ENCODE measurements around the gene C6orf132.
A peak's percentile ranks its signal among the peaks of the same experiment; 100 is the strongest.

The C6orf132 gene

DNA sequence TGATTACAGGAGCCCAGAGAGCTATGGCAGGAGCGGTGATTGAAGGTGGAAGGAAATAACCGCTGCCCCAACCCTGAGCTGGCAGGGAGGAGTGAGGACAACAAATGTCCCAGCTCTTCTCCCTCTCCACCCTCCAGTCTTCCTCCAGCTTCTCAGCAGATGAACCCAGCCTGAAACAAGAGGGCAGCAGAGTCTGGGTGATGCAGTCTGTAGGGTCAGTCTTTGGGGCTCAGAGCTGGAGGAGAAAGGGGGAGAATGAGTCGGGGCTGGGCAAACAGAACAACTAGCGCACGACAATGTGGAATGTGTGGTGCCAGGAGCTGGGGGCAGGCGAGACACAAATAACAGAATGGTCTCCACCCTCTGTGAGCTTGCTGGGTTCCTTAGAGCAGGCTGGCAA lies 26.2 kb upstream of the C6orf132 start:
- TF ChIP-seq, protein P1, sequence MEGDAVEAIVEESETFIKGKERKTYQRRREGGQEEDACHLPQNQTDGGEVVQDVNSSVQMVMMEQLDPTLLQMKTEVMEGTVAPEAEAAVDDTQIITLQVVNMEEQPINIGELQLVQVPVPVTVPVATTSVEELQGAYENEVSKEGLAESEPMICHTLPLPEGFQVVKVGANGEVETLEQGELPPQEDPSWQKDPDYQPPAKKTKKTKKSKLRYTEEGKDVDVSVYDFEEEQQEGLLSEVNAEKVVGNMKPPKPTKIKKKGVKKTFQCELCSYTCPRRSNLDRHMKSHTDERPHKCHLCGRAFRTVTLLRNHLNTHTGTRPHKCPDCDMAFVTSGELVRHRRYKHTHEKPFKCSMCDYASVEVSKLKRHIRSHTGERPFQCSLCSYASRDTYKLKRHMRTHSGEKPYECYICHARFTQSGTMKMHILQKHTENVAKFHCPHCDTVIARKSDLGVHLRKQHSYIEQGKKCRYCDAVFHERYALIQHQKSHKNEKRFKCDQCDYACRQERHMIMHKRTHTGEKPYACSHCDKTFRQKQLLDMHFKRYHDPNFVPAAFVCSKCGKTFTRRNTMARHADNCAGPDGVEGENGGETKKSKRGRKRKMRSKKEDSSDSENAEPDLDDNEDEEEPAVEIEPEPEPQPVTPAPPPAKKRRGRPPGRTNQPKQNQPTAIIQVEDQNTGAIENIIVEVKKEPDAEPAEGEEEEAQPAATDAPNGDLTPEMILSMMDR (conservative IDR thresholded peaks at IDR 0.05; ENCODE audit: low read depth, low read length) = no peak
- DNase-seq (ENCODE audit: low read depth) = no peak
- no peak overlapping the region for H3K4me3 ChIP-seq (ENCODE audit: low read length)

- TF ChIP-seq, protein P1 (conservative IDR thresholded peaks at IDR 0.05; ENCODE audit: low read depth, low read length) = peak; percentile 97
These were observed 24.2 kb upstream of the C6orf132 start for GRCh38 chr6:42166444-42167141.

DNA sequence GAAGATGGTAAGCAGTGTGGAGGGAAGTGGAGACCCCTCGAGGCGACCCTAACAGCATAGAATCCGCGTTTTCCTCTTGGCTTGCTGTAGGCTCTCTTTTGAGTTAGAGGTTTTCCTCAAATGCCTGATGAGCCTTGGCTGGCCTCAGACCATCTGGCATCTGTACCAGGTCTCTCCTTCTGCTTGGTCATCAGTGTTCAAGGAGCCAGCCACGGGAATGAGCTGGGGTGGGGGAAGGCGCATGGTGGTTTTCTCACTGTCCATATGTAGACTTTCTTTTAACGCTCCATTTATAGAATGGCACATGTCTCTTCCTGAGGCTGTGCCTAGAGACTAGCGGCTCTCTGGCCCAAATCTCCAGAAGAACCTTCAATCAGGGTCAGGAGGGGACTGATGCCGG lies 22.6 kb upstream of the C6orf132 start:
- TF ChIP-seq, protein P1 (conservative IDR thresholded peaks at IDR 0.05; ENCODE audit: low read depth, low read length) = no peak
- no peak for DNase-seq (ENCODE audit: low read depth)
- no peak overlapping the region for H3K4me3 ChIP-seq (ENCODE audit: low read length)

More at GRCh38 chr6:42166444-42167141, 24.2 kb upstream of the C6orf132 start:
- no peak overlapping the region for H3K4me3 ChIP-seq (ENCODE audit: low read length)
- DNase-seq (ENCODE audit: low read depth) = no peak

- DNase-seq (ENCODE audit: low read depth) = no peak
- H3K4me3 ChIP-seq (ENCODE audit: low read length) = no peak overlapping the region
- TF ChIP-seq, protein P1 (conservative IDR thresholded peaks at IDR 0.05; ENCODE audit: low read depth, low read length) = no peak
These were observed 21.6 kb upstream of the C6orf132 start for GRCh38 chr6:42163981-42164380.

- H3K4me3 ChIP-seq (ENCODE audit: low read length) = no peak overlapping the region
- TF ChIP-seq, protein P1 (conservative IDR thresholded peaks at IDR 0.05; ENCODE audit: low read depth, low read length) = no peak
- no peak for DNase-seq (ENCODE audit: low read depth)
These were observed 20.4 kb upstream of the C6orf132 start for GRCh38 chr6:42162812-42163211.

- H3K4me3 ChIP-seq (ENCODE audit: low read length) = no peak overlapping the region
- TF ChIP-seq, protein P1 (conservative IDR thresholded peaks at IDR 0.05; ENCODE audit: low read depth, low read length) = no peak
- DNase-seq (ENCODE audit: low read depth) = no peak
These were observed 20.0 kb upstream of the C6orf132 start for GRCh38 chr6:42162384-42162783.

- DNase-seq (ENCODE audit: low read depth) = no peak
- H3K4me3 ChIP-seq (ENCODE audit: low read length) = no peak overlapping the region
- TF ChIP-seq, protein P1 (conservative IDR thresholded peaks at IDR 0.05; ENCODE audit: low read depth, low read length) = no peak
These were observed 17.1 kb upstream of the C6orf132 start for GRCh38 chr6:42159431-42160024.
